GM13976 (cell line): ENCODE results near the gene LIN28B.
"Not testable (repeated sequence)": the region's sequence is repeated elsewhere in the genome, so short reads cannot be mapped to it uniquely, and the experiment has no call there.

ENCODE experiments used
- DNase-seq: peaks from one replicate; pipeline ENCODE4 v3.0.0; 2012; ENCODE audit warnings: low spot score
- CTCF ChIP-seq: IDR thresholded peaks from 2 replicates; pipeline ENCODE4 v1.5.1; 2012; ENCODE audit warnings: borderline replicate concordance, mild to moderate bottlenecking; ENCODE audit not compliant: insufficient read depth; ENCODE audit errors: extremely low read depth, missing control alignments, control extremely low read depth
- in situ Hi-C: fragments of 300-500 bp; cut with MboI; formaldehyde crosslinking; loops from one replicate; pipeline ENCODE4 v1.12.0; 2022; ENCODE audit warnings: low sequenced_read_pairs, mixed read lengths, inconsistent platforms; ENCODE audit not compliant: unreplicated experiment

The LIN28B gene

GRCh38 chr6:104987218-104987617, 30.3 kb downstream of the LIN28B start:
- no peak for TF ChIP-seq CTCF
- DNase-seq: no peak
- in situ Hi-C loops: no loop called here

GRCh38 chr6:104990085-104990484, 33.2 kb downstream of the LIN28B start:
- no peak for TF ChIP-seq CTCF
- in situ Hi-C loops: no loop called here
- no peak for DNase-seq

GRCh38 chr6:104991062-104991461, 34.2 kb downstream of the LIN28B start:
- in situ Hi-C loops, DNase-seq: not testable (repeated sequence)

- DNase-seq, in situ Hi-C loops: not testable (repeated sequence)
Observed at GRCh38 chr6:104993576-104993975, 36.7 kb downstream of the LIN28B start.

- TF ChIP-seq CTCF: no peak
- in situ Hi-C loops: no loop called here
- DNase-seq: no peak
Observed at GRCh38 chr6:104995989-104996617, 39.2 kb downstream of the LIN28B start.

GRCh38 chr6:105001063-105001462, 44.2 kb downstream of the LIN28B start:
- TF ChIP-seq CTCF: no peak
- DNase-seq: no peak
- in situ Hi-C loops: no loop called here

- in situ Hi-C loops: no loop called here
- TF ChIP-seq CTCF: no peak
- no peak for DNase-seq
Observed at GRCh38 chr6:105001906-105002305, 45.0 kb downstream of the LIN28B start.

- no peak for DNase-seq
- TF ChIP-seq CTCF: no peak
- in situ Hi-C loops: no loop called here
Observed at GRCh38 chr6:105005451-105005850, 48.5 kb downstream of the LIN28B start.

GRCh38 chr6:105013459-105013858, 56.6 kb downstream of the LIN28B start:
- in situ Hi-C loops, DNase-seq: not testable (repeated sequence)
